Body of pancreas (tissue), 4 donors: Measurements from ENCODE around the gene GLYATL2.

Experiments used
- CTCF ChIP-seq, 7 experiments: fragments of 450-650 bp in 4 of 7; fragments of 200-600 bp in 3 of 7; sonication (generic) in 3 of 7; IDR thresholded peaks; one replicate each; pipeline ENCODE4 v1.5.1; 2016 to 2019; ENCODE audit warnings: antibody characterized with exemption in 7 of 7
- POLR2A ChIP-seq, 3 donors: fragments of 450-650 bp; IDR thresholded peaks; one replicate each; pipeline ENCODE4 v1.6.1; 2016; ENCODE audit warnings: antibody characterized with exemption in 3 of 3, mild to moderate bottlenecking in 2 of 3

GRCh38 chr11:58787903-58788302 is 56.6 kb downstream of the GLYATL2 start:
- TF ChIP-seq CTCF (IDR thresholded peaks at IDR 0.05) (no peak), POLR2A (IDR thresholded peaks at IDR 0.05) (no peak)
